Activated CD8-positive, alpha-beta memory T cell treated with anti-CD3 and anti-CD28 coated beads, Interleukin-2, amount 10 ng/mL, durations not matched to agents 7 days and 5 days (primary cell): ENCODE measurements around the gene ZFP92. TPM values are rescaled to one million over a fixed set of nuclear protein-coding genes. Genes with fewer than 3 reads are reported as not detected.

Experiments
- ATAC-seq: fragments of 150-1000 bp; cut with Tn5 transposase; one replicate; pipeline ENCODE4 v1.10.0; 2021; ENCODE audit warnings: moderate library complexity
- CTCF ChIA-PET: fragments of 350-600 bp; sonication (Branson Sonifier 250); formaldehyde crosslinking; loops from one replicate; lab custom pipeline; 2021; ENCODE audit warnings: antibody characterized with exemption; lab: Charles Lee
- DNase-seq: peaks from one replicate; pipeline ENCODE4 v3.0.0-alpha.2; 2020
- H3K27ac Mint-ChIP-seq: one replicate; pipeline ENCODE4 v1.8.0; 2021; ENCODE audit warnings: mild to moderate bottlenecking, mixed read lengths
- H3K27me3 Mint-ChIP-seq: one replicate; pipeline ENCODE4 v1.8.0; 2021; ENCODE audit warnings: mixed read lengths
- H3K36me3 Mint-ChIP-seq: one replicate; pipeline ENCODE4 v1.8.0; 2021; ENCODE audit warnings: mild to moderate bottlenecking, mixed read lengths
- H3K4me1 Mint-ChIP-seq: one replicate; pipeline ENCODE4 v1.8.0; 2021; ENCODE audit warnings: mixed read lengths
- H3K4me3 Mint-ChIP-seq: one replicate; pipeline ENCODE4 v1.8.0; 2021; ENCODE audit warnings: mild to moderate bottlenecking, moderate library complexity, mixed read lengths
- H3K9me3 Mint-ChIP-seq: one replicate; pipeline ENCODE4 v1.8.0; 2022; ENCODE audit warnings: low read depth, mixed read lengths
- total RNA-seq, 2 experiments: library from RNA; stranded (reverse); gene quantifications; one replicate each; pipeline ENCODE4 v1.2.3, GENCODE V29; 2021

The ZFP92 gene
- total RNA-seq, 2 experiments from 2014 or later: 1.7 to 2.2 TPM

DNA sequence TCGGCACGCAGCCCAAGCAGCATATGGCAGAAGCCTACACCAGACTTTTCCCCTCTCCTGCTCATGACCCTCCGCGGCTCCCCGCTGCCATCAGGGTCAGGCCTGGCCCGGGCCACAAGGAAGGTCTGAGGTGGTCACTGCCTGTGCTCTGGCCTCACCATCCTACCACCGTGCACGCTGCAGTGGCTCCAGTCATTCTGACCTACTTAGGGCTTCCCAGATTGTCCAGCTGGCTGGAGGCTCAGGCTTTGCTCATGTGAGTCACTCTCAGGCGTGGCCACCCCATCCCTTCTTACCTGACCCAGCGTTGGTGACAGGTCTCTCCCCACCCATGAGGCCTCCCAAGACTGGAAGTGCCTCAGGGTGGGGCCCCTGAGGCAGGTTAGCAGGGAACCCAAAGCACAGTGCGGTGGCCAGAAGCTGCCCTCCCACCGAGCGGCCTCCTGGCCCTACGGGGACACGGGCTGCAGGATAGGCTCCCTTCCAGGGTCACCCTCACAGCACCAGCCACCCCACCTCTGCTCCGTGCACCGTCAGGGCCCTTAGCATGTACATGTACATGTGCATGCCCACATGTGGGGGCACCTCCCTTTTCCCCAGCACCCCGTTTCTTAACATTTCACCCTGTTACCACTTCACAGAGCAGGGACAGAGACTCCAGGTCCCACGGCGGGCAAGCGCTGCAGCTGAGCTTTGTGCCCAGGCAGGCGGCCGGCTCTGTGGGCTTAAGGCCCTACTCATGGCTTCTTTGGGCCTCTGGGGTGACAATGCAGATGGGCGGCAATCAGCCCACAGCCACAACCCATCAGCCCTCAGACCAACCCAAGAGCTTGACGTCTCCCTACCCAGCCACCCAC, 32.4 kb downstream of the ZFP92 start:
- no peaks in the 10 kb centered on the region for H3K36me3 Mint-ChIP-seq
- peaks cover under 1% of the 10 kb centered on the region for H3K27me3 Mint-ChIP-seq
- DNase-seq: no peak
- no peak overlapping the region for H3K4me3 Mint-ChIP-seq
- no peak for ATAC-seq
- no peaks in the 10 kb centered on the region for H3K9me3 Mint-ChIP-seq
- H3K4me1 Mint-ChIP-seq: no peaks in the 10 kb centered on the region
- CTCF ChIA-PET: no interaction called here
- H3K27ac Mint-ChIP-seq: no peak overlapping the region

DNA sequence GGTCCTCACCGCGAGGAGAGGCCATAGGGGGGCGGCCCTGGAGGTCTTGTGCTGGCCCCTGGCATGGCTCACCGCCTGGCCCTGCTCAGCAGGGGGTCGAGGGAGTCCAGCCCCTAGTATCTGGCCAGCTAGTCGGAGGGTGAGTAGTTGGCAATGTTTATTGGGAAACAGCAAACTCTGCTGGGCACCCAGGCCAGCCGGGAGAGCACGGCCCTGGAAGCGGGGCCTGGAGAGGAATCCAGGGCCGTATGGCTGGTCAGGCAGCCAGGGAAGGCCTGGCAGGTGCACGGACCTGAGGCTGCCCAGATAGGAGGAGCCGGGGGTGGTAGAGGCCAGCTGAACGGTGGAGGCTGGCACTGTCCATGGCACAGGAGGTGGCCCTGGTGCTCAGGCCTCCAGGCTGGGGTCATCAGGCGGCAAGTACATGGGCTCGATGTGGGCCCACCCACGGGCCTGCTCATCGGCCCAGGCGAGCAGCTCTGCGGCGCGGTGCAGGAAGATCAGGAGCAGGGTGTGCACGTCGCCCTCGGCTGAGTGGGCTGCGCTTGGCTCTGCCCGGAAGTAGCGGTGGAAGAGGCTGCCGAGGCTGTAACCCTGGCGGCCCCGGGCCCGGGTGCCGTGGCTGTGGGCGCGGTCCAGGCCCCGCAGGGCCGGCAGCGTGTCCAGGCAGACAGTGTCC, 33.2 kb downstream of the ZFP92 start:
- Mint-ChIP-seq H3K27me3 (no peaks in the 10 kb centered on the region), H3K27ac (no peak overlapping the region), H3K9me3 (no peaks in the 10 kb centered on the region), H3K4me3 (no peak overlapping the region), H3K36me3 (no peaks in the 10 kb centered on the region), H3K4me1 (no peaks in the 10 kb centered on the region)
- DNase-seq (no peak), ATAC-seq (no peak)
- CTCF ChIA-PET: no interaction called here

DNA sequence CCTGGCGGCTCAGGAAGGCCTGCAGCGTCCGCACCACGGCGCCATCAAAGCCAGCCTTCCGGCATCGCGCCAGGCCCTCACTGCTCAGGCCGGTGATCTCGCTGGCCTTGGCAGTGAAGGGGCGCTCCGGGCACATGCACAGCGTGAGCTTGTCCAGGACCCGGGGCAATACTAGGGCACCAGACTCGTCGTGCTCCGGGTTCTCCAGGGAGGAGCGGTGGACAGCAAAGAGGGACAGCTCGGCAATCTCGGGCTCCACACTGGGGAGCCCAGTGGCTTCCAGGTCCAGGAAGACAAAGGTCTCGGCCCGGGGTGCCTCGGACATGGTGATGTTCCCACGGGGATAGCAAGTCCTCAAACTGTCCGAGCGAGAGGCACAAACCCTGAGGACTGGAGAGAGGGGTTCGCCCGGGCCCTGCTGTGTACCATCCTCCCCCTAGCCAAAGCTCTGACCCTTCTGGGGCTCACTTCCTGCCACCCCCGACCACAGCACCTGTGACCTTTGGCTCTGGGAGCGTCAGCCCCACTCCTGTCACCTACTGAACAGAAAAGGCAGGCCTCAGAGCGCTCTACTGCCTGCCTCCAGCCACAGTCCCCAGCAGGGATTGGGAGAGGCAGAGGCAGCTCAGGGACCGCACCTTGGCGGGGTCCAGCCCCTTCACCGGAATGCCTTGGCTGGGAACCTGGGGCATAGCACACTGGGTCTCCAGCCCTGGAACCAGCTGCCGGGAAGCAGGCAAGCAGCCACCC, 34.0 kb downstream of the ZFP92 start:
- H3K27ac Mint-ChIP-seq: no peak overlapping the region
- DNase-seq: no peak
- no peaks in the 10 kb centered on the region for H3K27me3 Mint-ChIP-seq
- CTCF ChIA-PET: no interaction called here
- H3K9me3 Mint-ChIP-seq: no peaks in the 10 kb centered on the region
- H3K4me3 Mint-ChIP-seq: no peak overlapping the region
- H3K36me3 Mint-ChIP-seq: no peaks in the 10 kb centered on the region
- ATAC-seq: no peak
- H3K4me1 Mint-ChIP-seq: no peaks in the 10 kb centered on the region

DNA sequence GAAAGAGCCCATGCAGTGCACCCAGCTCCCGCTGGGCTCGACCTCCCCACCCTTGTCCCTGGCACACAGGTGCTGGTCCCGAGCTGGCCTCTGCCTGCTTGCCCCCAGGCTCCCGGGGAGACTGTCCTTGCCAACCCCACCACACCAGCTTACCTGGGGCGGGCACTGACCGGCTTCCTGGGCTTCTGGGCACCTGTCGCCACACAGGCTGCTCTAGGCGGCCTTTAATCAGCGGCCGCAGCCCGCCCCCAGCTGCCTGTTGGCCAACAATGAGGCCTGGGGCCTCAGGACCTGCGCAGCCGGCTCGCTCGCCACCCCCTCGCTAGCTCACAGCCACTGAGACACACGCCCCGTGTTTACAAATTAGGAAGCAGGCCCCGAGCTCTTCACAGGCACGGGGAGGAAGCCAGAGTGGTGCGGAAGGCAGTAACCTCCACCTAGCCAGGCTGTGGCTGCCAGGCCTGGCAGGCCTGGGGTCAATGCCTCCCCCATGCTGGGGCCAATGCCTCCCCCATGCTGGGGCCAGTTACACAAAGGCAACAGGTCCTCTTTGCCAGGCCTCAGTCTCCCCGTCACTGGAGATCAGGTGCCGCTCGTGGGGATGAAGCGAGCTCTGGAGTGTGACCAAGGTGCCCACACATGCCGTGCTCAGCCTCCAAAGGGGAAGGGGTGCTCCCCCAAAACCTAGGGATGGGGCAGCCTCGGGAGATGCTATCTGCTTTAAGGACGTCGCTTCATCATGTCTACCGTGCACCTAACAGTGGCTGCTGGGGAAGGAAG, 34.8 kb downstream of the ZFP92 start, which contains the start of gene TREX2:
TREX2 (minus strand) TSS at position 201 of the 780 bp plus-strand sequence. CDS start 626 bp downstream, outside the sequence.
- ATAC-seq: no peak
- Mint-ChIP-seq H3K9me3 (no peaks in the 10 kb centered on the region), H3K27me3 (no peaks in the 10 kb centered on the region), H3K27ac (no peak within 1 kb of the TSS), H3K4me1 (no peaks in the 10 kb centered on the region), H3K36me3 (no peaks in the 10 kb centered on the region), H3K4me3 (no peak within 1 kb of the TSS)
- CTCF ChIA-PET: no interaction called here
- no peak for DNase-seq

DNA sequence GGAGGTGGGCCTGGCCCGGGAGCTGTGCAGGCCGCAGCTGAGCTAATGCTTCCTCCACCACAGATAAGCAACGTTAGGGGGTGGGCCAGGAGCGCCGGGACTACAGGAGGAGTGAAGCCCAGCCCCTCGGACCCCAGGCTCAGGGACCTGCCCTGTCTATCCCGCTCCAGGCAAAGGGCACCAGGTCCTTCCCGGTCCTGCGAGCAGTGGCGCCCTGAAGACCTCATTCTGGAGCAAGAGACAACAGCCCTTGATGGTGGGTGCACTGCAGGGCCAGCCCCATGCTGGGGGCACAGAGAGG, 35.3 kb downstream of the ZFP92 start:
- CTCF ChIA-PET: no interaction called here
- H3K27ac Mint-ChIP-seq: no peak overlapping the region
- ATAC-seq: no peak

DNA sequence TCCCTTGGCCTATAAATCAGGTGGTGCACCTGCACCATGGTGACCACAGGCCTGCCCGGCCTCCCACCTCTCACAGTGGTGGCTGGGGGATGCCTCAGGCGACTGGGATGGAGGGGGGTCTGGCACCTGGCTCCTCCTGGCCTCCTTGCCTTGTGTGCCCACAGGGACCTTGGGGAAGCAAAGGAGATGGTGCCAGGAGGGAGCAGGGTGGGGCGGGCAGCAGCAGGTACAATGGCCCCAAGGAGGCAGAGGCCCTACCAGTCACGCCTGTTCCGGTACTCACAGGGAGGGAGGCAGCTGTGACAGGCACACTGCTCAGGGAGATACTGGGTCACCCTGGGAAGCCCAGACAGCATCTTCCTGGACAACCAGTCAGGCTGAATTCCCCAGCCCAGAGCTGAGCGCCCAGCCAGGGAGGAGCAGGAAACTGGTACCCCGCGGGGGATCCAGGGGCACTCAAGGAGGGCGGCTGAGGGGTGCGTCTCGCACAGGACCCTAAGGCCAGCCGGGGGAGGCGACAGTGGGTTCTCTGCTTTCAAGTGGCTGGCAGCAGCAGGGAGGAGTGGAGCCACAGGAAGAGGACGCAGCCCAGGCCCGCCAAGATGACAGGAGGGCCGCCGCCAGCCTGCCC, 35.8 kb downstream of the ZFP92 start:
- CTCF ChIA-PET: no interaction called here
- Mint-ChIP-seq H3K27ac (no peak overlapping the region), H3K4me3 (no peak overlapping the region), H3K27me3 (no peaks in the 10 kb centered on the region), H3K36me3 (no peaks in the 10 kb centered on the region), H3K4me1 (no peaks in the 10 kb centered on the region), H3K9me3 (no peaks in the 10 kb centered on the region)
- ATAC-seq (no peak), DNase-seq (no peak)

More for the DNA sequence above, 35.3 kb downstream of the ZFP92 start:
- Mint-ChIP-seq H3K4me3 (no peak overlapping the region), H3K4me1 (no peaks in the 10 kb centered on the region), H3K9me3 (no peaks in the 10 kb centered on the region), H3K36me3 (no peaks in the 10 kb centered on the region), H3K27me3 (no peaks in the 10 kb centered on the region)
- no peak for DNase-seq

DNA sequence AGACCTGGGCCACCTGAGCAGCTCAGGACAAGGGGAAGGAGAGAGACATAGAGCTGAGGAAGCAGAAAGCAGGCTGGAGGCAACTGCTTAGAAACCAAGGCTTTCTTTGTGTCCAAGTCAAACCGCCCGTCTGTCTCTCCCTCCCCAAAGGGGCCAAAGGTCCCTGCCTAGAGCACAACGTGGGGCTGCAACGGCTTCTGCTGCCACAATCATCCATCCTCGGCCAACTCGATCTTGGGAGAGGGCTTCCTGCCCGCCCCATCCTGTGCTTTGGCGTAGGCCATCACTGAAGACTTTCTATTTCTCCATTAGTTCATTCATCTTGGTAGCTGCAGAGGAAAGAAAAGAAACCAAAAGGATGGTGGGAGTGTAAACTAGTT, 36.3 kb downstream of the ZFP92 start:
- H3K9me3 Mint-ChIP-seq: no peaks in the 10 kb centered on the region
- CTCF ChIA-PET: no interaction called here
- H3K27me3 Mint-ChIP-seq: no peaks in the 10 kb centered on the region
- H3K4me3 Mint-ChIP-seq: no peak overlapping the region
- no peaks in the 10 kb centered on the region for H3K4me1 Mint-ChIP-seq
- no peak for DNase-seq
- no peak for ATAC-seq
- H3K27ac Mint-ChIP-seq: no peak overlapping the region
- no peaks in the 10 kb centered on the region for H3K36me3 Mint-ChIP-seq

DNA sequence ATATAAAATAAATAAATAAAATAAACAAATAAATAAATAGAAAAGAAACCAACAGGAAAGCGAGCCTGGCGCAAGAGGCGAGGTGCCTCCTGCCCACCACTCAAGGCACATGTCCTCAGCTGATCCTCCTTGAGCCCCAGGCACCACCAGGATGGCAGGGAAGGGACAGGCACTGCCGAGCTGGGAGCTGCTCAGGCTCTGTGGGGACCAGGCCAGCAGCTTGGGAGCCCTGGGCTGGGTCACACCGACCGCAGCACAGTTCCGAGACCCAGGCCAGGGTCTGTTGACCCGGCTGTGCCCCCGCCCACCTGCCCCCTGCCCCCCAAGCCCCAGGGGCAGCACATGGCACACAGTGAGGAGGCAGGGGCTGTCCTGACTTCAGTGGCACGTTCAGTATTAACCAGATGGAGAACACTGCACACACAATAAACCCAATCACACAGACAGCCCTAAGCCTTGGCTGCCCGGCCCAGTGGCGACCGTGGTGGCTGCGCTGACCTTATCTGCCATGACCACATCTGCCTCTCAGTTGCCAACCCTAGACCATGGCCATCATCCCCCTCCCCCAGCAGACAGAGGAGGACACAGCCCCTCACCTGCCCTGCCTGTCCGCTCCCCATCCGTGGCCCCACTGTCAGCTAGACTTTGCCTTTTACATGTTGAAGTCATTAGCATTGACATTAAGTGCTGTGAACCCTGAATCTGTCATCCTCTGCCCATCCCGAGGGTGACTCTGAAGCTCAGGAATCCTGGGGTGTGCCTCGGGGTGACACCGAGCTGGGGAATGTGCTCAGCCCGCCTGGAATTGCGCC, 37.5 kb downstream of the ZFP92 start:
- H3K27me3 Mint-ChIP-seq: no peaks in the 10 kb centered on the region
- no peaks in the 10 kb centered on the region for H3K36me3 Mint-ChIP-seq
- ATAC-seq (no peak), DNase-seq (no peak)
- H3K4me1 Mint-ChIP-seq: no peaks in the 10 kb centered on the region
- H3K9me3 Mint-ChIP-seq: no peaks in the 10 kb centered on the region
- no peak overlapping the region for H3K4me3 Mint-ChIP-seq
- CTCF ChIA-PET: no interaction called here
- no peak overlapping the region for H3K27ac Mint-ChIP-seq

DNA sequence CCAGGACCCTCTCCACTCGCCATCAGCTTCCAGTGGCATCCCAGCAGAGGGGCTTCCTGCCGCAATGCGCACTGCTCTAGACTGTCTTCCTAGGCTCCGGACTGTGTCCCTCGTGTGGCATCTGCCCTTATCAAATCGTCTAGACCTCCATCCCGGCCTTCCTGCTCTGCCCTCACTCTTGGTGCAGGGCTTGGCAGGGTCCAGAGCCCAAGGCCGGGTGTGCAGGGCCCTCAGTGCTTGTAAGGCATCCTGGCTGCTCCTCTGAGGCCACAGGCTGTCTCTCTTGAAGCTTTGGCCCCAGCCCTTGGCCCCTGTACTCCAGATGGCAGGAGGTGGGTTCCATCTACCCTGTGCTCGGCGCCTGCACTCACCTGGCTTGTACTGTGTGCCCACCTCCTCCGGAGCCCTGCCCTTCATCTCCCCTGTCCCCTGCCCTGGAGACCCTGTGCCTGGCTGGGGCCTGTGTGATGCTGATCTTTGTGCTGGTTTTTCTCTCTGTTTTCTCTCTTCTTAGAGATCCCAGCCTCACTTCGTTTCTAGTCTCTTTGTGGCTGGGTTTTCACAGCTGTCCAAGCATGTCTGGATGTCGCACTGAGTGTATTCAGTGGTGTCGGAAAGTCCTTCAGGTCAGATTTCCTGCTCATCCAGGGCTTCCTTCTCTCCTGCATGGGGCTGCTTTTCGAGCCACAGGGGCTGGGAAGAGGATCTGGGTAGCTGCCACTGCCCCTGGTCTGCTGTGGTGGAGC, 38.3 kb downstream of the ZFP92 start:
- no peaks in the 10 kb centered on the region for H3K4me1 Mint-ChIP-seq

DNA sequence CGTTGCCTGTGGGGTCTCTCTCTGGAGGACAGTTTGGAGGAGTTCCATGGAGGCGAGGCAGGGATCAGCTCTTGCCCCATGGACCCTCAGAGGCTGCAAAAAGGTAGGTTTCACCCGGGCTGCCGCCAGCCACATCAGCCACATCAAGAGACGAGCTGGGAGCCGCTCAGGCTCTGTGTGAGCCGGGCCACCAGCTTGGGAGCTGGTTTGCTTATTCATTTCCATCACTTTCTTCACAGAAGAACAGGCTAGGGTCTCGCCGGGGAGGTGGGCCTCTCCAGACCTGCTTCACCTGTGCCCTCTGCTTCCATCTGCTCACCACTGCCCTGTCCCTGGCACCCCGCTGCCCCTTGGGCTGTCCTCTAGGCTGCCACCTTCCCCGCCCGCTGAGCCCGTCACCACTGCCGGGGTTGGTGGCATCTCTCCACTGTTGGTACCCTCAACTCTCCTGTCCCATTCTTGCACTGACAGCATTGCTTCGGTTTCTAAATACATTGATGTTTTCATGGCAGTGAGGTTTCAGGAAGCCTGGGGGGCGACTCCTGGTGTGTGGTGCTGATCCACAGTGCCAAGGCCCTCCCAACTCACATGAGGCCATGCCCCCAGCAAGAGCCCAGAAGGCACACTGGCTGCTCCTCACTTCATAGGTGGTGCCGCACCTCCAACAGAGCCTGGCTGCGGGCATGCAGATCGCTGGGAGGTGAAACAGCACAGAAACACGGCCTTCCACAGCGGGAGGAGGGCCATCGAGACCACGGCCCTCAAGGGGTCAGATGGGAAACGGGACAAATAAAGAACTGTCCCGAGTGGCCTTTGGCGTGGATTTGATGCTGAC, 39.1 kb downstream of the ZFP92 start:
- no peaks in the 10 kb centered on the region for H3K36me3 Mint-ChIP-seq
- no peaks in the 10 kb centered on the region for H3K4me1 Mint-ChIP-seq
- CTCF ChIA-PET: no interaction called here
- no peaks in the 10 kb centered on the region for H3K27me3 Mint-ChIP-seq
- no peak for DNase-seq
- H3K27ac Mint-ChIP-seq: no peak overlapping the region
- no peak overlapping the region for H3K4me3 Mint-ChIP-seq
- ATAC-seq: no peak
- no peaks in the 10 kb centered on the region for H3K9me3 Mint-ChIP-seq

More for the DNA sequence above, 38.3 kb downstream of the ZFP92 start:
- ATAC-seq (no peak), DNase-seq (no peak)
- Mint-ChIP-seq H3K27ac (no peak overlapping the region), H3K9me3 (no peaks in the 10 kb centered on the region), H3K4me3 (no peak overlapping the region), H3K36me3 (no peaks in the 10 kb centered on the region), H3K27me3 (no peaks in the 10 kb centered on the region)
- CTCF ChIA-PET: no interaction called here

DNA sequence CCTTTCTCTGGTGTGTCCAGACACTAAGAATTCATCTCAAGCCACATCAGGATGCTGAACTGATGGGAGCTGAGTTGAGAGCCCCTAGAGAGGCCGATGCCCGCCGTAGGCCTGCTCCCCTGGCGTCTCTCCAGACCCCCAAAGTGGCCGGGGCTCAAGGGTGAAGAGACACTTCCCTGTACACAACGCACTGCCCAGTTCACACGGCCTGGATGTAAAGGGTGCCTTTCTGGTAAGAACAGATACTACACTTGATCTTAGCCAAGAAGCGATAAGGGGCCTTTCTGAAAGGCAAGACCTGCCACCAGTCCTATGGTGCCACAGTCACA, 39.6 kb downstream of the ZFP92 start:
- no peak overlapping the region for H3K4me3 Mint-ChIP-seq
- no peak overlapping the region for H3K27ac Mint-ChIP-seq
- no peaks in the 10 kb centered on the region for H3K36me3 Mint-ChIP-seq
- ATAC-seq: no peak
- CTCF ChIA-PET: interaction anchor here (1.9 kb wide), 1 partner anchor 10 kb away, joined by 6 read pairs; no protein-coding TSS in a partner anchor
- H3K27me3 Mint-ChIP-seq: no peaks in the 10 kb centered on the region
- no peaks in the 10 kb centered on the region for H3K4me1 Mint-ChIP-seq
- no peak for DNase-seq
- no peaks in the 10 kb centered on the region for H3K9me3 Mint-ChIP-seq
